ENCODE data around the gene TINAG.
A peak's percentile ranks its signal among the peaks of the same experiment; 100 is the strongest.

TINAG gene

GRCh38 chr6:54377776-54378175, 69.5 kb downstream of the TINAG start:
- H3K4me3 ChIP-seq (ENCODE audit: low read length) = no peak overlapping the region
- DNase-seq (ENCODE audit: low read depth) = no peak

GRCh38 chr6:54386295-54386694, 78.1 kb downstream of the TINAG start:
- H3K4me3 ChIP-seq (ENCODE audit: low read length) = no peak overlapping the region
- no peak for DNase-seq (ENCODE audit: low read depth)
- no peak for TF ChIP-seq CTCF (conservative IDR thresholded peaks at IDR 0.05; ENCODE audit: low read length)

More at GRCh38 chr6:54377776-54378175, 69.5 kb downstream of the TINAG start:
- TF ChIP-seq CTCF (conservative IDR thresholded peaks at IDR 0.05; ENCODE audit: low read length) = no peak

- no peak for DNase-seq (ENCODE audit: low read depth)
- no peak for TF ChIP-seq CTCF (conservative IDR thresholded peaks at IDR 0.05; ENCODE audit: low read length)
- H3K4me3 ChIP-seq (ENCODE audit: low read length) = no peak overlapping the region
Measured at GRCh38 chr6:54390362-54390761, 82.1 kb downstream of the TINAG start.

- TF ChIP-seq CTCF (conservative IDR thresholded peaks at IDR 0.05; ENCODE audit: low read length) = no peak
- DNase-seq (ENCODE audit: low read depth) = no peak
- H3K4me3 ChIP-seq (ENCODE audit: low read length) = no peak overlapping the region
Measured at GRCh38 chr6:54391577-54391976, 83.3 kb downstream of the TINAG start.

GRCh38 chr6:54403096-54403495, 94.9 kb downstream of the TINAG start:
- TF ChIP-seq CTCF (conservative IDR thresholded peaks at IDR 0.05; ENCODE audit: low read length) = no peak
- no peak overlapping the region for H3K4me3 ChIP-seq (ENCODE audit: low read length)
- DNase-seq (ENCODE audit: low read depth) = no peak

- TF ChIP-seq CTCF (conservative IDR thresholded peaks at IDR 0.05; ENCODE audit: low read length) = no peak
- peak; percentile 15 for DNase-seq (ENCODE audit: low read depth)
- no peak overlapping the region for H3K4me3 ChIP-seq (ENCODE audit: low read length)
Measured at GRCh38 chr6:54404791-54405190, 96.5 kb downstream of the TINAG start.

GRCh38 chr6:54411767-54412166, 103.5 kb downstream of the TINAG start:
- H3K4me3 ChIP-seq (ENCODE audit: low read length) = no peak overlapping the region
- TF ChIP-seq CTCF (conservative IDR thresholded peaks at IDR 0.05; ENCODE audit: low read length) = no peak
- no peak for DNase-seq (ENCODE audit: low read depth)

All from AG10803 (cell line).